Inferior parietal cortex (tissue), 1 donor: ENCODE data around the gene POLD2.

Source experiments
- DNase-seq: peaks from one replicate; pipeline ENCODE4 v3.0.0-alpha.2; 2016; ENCODE audit errors: extremely low spot score

POLD2 gene

GRCh38 chr7:44152971-44153947 is 29.9 kb upstream of the POLD2 start:
- no peak for DNase-seq

GRCh38 chr7:44151956-44152355 is 28.6 kb upstream of the POLD2 start:
- DNase-seq, result no peak

- DNase-seq, result no peak
Observed at GRCh38 chr7:44150966-44151941, 27.9 kb upstream of the POLD2 start.

DNA sequence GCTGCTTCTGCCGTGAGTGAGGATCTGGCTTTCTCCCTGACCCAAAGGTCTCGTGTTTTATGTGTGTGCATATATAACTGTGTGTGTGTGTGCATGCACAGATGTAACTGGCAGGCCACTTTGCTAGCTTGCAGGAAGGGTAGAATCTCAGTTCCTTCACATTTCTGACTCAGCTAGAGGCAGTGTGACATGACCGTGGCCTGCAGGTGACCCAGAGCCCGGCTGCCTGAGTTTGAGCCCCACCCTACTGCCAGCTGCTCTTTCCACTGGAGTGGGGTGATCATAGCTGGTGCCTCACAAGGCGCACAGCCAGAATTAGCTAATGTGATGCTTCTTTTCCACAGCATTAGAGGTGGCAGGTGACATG is 27.1 kb upstream of the POLD2 start:
- no peak for DNase-seq

DNA sequence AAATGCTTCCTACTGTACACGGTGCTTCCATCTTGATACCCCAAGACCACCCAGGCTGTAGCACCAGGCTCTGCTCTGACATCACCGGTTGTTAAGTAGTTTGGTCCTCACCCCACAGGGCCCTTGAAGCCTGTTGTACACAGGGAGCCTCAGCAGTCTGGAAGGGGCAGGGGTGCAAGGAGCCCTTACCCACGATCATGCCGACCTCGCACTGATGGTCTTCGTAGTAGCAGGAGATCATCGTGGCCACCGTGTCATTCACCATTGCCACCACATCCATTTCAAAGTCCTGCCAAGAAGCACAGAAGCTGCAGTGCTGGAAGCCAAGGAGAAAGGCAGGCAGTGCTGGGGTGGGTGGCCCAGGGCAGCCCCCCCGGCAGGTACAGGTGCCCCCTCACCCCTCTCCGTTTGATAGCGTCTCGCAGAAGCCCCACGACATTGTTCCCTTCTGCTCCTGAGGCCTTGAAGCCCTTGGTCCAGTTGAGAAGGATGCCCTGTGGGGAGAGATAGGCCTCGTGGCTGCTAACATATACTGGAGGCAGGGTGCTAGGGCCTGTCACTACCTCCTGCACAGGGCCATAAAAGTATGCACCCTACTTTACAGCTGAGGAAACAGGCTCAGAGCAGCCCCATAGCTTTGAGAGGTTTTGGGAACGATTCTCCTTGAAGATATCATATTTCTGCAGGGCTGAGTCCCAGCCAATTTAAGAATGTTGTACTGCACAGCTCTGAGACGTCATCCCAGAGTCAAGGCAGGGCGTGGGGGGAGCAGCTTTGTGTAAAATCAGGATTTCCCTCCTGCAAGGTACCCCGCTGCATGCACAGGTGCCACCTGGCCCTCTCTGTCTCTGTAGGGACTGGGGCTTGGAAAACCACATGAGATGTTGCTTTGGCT is 26.5 kb upstream of the POLD2 start:
- DNase-seq, result no peak

- no peak for DNase-seq
Observed at GRCh38 chr7:44148961-44149536, 25.7 kb upstream of the POLD2 start.

DNA sequence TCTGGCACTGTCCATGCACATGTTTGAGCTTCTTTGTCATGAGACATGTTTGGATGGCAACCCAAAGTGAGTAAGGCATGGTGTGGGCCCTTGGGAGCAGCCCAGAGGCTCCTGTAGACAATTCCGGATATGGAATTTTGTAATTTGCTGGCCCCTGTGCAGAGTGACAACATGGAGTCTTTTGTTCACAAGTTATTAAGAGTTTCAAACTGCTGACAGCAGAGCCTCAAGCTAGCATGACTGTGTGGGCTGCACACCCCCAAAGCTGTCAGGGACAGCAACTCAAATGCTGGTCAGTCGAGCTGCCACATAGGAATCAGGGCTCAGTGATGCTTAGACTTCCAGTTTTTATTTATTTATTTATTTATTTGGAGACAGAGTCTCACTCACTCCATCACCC is 24.8 kb upstream of the POLD2 start:
- DNase-seq, result no peak

GRCh38 chr7:44147026-44147991 is 24.0 kb upstream of the POLD2 start:
- DNase-seq, result no peak

GRCh38 chr7:44145969-44146911 is 22.9 kb upstream of the POLD2 start:
- DNase-seq, result no peak

- no peak for DNase-seq
Observed at GRCh38 chr7:44145479-44145968, 22.2 kb upstream of the POLD2 start.

DNA sequence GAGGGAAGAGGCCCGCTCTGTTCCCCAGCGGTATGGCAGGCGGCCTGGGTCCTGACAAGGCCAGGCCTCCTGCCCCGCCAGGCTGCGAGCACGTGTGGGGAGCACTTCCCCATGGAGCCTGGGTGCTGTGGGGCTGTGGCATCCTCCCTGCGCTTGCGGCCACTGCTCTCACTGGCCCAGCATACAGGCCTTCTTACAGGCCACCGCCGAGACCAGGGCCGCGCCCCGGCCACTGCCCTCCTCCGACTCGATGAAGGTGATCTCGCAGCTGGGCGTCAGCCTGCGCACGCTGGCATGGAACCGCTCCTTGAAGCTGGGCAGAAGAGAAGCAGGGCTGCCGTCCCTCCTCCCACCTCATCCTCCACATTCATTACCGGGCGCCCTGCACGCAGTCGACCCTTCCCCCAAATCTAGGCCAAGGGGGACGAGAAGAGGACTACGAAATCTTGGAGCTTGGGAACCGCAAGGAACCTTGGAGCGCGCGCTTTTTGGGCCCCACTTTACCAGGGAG is 21.7 kb upstream of the POLD2 start:
- DNase-seq, result no peak

- no peak for DNase-seq
Observed at GRCh38 chr7:44144426-44144967, 21.1 kb upstream of the POLD2 start.

DNA sequence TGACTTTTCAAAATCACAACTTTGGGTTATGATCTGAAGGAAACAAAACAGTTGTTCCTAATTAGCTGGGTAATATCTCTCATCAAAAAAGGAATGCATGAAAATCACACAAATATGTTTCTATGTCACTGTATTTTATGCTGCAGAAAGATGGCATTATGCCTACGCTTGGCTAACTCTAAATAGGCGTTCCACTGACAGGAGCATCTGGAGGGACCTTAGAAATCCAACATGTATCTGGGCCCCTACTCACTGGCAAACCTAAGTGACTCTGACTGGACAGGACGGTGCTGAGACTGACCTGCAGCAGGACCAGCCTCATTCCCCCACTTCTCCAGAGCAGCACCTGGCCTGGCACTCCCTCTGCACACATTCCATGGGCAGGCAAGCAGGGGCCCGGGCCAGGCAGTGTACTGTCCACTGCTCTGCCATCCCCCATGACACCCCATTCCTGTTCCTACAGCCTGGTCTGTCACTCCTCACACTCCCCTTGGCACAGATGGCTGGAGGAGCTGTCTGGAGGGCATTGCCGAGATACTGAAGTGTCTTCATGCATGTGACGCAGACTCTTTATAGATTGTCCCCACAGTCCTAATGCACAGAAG is 20.4 kb upstream of the POLD2 start:
- DNase-seq, result no peak

DNA sequence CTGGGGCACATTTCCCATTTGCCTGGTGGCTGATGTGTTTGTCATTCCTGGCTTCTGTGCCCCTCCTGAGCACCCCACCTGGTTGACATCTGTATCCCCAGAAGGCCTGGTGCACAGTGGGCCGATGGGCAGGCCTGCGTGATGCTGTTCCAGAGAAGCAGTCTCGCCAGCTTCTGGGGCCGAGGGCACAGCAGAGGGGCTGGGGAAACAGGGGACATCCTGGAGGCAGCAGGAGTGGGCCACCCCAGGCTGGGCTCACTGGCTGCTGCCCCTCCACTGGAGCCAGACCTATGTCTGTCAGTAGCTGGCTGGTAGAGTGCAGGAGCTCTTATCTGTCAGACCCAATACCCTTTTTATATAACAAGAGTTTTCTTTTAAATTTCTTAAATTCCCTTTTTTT is 18.7 kb upstream of the POLD2 start:
- no peak for DNase-seq

- no peak for DNase-seq
Observed at GRCh38 chr7:44141221-44141850, 18.0 kb upstream of the POLD2 start, which contains the start of gene MYL7. MYL7 (minus strand) TSS chr7:44141332; CDS start chr7:44141305, 27 bp downstream.

DNA sequence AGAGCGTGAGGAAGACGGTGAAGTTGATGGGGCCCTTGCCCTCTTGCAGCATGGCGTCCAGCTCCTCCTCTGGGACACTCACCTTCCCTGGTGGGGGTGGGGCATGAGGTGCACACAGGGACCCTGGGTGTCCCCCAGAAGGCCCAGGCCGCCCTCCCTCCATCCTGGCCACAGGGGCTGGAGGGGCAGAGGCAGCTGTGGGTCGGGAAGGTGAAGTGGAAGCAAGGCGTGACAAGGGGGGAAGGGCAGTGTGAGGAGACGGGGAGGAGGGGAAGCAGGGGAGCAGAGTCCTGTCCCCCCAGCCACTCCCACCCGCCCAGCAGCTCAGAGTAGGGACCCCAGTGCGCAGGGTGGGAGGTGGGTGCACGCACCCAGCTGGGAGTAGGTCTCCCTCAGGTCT is 17.0 kb upstream of the POLD2 start:
- no peak for DNase-seq
